AG04449 (cell line): Measurements from ENCODE around the gene ETV1.

Source experiments
- CTCF ChIA-PET: fragments of 350-600 bp; formaldehyde crosslinking; extraction: SDS; loops from one replicate; lab custom pipeline; 2021; ENCODE audit warnings: antibody characterized with exemption; lab: Yijun Ruan, JAX
- POLR2A ChIA-PET: fragments of 400-600, 350-600 bp; formaldehyde crosslinking; extraction: SDS; loops from one replicate; lab custom pipeline; 2020; ENCODE audit warnings: antibody characterized with exemption, inconsistent platforms; lab: Yijun Ruan, JAX
- DNase-seq: peaks from one replicate; pipeline ENCODE4 v3.0.0-alpha.2; 2010; ENCODE audit warnings: low read depth, low spot score
- H3K4me3 ChIP-seq: 2 replicates; pipeline ENCODE4 v1.5.1; 2011; ENCODE audit warnings: low read depth, mild to moderate bottlenecking, control low read depth, low read length
- TF ChIP-seq, protein P1 (sequence below): IDR thresholded peaks from one replicate; pipeline ENCODE4 v1.5.1; 2011; ENCODE audit warnings: mild to moderate bottlenecking, moderate library complexity, low read length, control low read depth, inconsistent platforms; ENCODE audit not compliant: insufficient read depth; ENCODE audit errors: missing control alignments

The ETV1 gene

DNA sequence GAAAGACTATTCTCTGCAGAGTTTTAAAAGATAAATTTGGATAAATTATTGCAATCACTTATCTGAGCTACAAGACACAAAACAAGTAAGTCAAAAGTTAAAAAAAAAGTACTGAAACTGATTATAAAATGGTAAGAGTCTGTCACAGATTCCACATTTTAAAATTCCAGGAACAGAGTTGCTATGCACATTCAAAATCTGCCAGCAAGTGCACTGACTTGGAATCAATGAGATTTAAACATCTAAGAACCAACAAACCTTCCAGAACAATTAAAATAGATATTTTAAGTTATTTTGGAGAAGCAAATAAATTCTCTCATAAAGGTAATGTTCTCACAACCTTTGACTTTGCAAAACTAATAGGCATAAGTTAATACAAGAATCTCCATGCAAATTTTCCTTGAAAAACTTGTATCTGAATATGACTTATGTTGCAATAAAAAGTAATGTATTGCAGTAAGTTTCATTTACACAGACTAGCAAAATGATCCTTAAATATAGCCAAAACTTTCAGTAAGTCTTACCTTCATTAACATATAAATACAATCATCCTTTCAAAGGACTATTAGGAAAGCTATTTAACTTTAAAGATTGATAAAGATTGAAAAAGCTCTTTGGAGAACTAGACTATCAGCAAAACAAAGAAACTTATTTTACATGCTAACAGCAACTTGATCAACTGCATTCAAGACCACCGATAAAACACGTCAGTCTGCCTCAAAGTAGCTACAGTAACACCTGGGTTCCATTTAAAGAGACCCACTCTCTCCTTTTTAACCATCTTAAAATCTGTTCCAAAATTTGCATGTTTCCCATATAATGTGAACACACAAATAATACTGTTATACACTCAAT, 4.4 kb downstream of the ETV1 start:
- no peak overlapping the region for H3K4me3 ChIP-seq
- TF ChIP-seq, protein P1, sequence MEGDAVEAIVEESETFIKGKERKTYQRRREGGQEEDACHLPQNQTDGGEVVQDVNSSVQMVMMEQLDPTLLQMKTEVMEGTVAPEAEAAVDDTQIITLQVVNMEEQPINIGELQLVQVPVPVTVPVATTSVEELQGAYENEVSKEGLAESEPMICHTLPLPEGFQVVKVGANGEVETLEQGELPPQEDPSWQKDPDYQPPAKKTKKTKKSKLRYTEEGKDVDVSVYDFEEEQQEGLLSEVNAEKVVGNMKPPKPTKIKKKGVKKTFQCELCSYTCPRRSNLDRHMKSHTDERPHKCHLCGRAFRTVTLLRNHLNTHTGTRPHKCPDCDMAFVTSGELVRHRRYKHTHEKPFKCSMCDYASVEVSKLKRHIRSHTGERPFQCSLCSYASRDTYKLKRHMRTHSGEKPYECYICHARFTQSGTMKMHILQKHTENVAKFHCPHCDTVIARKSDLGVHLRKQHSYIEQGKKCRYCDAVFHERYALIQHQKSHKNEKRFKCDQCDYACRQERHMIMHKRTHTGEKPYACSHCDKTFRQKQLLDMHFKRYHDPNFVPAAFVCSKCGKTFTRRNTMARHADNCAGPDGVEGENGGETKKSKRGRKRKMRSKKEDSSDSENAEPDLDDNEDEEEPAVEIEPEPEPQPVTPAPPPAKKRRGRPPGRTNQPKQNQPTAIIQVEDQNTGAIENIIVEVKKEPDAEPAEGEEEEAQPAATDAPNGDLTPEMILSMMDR, result no peak
- DNase-seq, result no peak
- CTCF ChIA-PET, result no interaction called here
- POLR2A ChIA-PET, result no interaction called here

- POLR2A ChIA-PET, result no interaction called here
- H3K4me3 ChIP-seq, result no peak overlapping the region
- TF ChIP-seq, protein P1, result no peak
- CTCF ChIA-PET, result no interaction called here
- no peak for DNase-seq
Observed at GRCh38 chr7:13984061-13984460, 5.4 kb downstream of the ETV1 start.

- TF ChIP-seq, protein P1, result no peak
- no peak overlapping the region for H3K4me3 ChIP-seq
- ChIA-PET POLR2A (no interaction called here), CTCF (no interaction called here)
- DNase-seq, result no peak
Observed at GRCh38 chr7:13982940-13983677, 6.4 kb downstream of the ETV1 start.

DNA sequence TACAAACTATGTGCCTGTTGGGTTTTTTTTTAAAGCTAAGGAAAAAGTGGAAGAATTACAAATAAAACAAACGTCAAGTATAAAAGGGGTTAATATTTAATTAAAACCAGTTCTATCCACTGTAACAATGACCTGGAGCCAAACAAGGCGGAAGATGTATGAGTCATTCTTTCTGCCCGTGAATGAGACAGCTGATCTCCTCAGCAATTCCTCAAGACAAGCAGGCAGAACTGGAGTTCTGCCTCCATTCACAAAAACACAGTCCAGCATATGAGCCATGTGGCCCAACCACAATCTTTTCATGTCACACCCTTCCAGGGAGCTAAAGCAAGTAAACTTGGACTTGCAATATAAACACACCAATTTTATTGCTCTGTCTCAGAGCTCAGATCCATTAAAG, 8.4 kb downstream of the ETV1 start:
- peak; percentile 80 for DNase-seq
- TF ChIP-seq, protein P1, result no peak
- ChIA-PET POLR2A (interaction anchor here (0.9 to 2.0 kb wide), 4 partner anchors 10 to 61 kb away, joined by 3 to 9 read pairs (median 3); no protein-coding TSS in a partner anchor), CTCF (interaction anchor here (4.3 kb wide), 1 partner anchor 10 kb away, joined by 32 read pairs; the partner anchor contains the start of gene ETV1)
- no peak overlapping the region for H3K4me3 ChIP-seq

DNA sequence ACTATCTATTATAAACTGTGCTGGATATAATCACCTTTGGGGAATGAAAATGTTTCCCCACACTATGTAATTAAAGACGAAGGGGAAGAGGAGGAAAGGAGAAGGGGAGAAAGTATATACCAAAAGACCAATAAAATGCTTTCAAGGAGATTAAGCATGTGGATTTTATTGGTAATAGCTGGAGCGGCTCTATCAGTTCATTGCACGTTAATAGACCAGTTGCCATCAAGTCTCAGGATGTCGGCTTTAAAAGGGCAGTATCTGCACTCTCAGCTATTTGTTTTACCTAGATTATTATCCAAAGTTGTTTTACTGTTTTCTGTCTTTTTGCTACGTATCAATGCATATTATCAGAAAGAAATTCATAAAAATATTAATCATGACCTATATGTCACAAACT, 9.0 kb downstream of the ETV1 start:
- TF ChIP-seq, protein P1, result no peak
- POLR2A ChIA-PET, result interaction anchor here (0.8 to 2.0 kb wide), 4 partner anchors 9 to 60 kb away, joined by 3 to 9 read pairs (median 3); partner anchors contain the start of gene ETV1
- no peak overlapping the region for H3K4me3 ChIP-seq
- CTCF ChIA-PET, result interaction anchor here (4.3 kb wide), 1 partner anchor 10 kb away, joined by 32 read pairs; the partner anchor contains the start of gene ETV1
- DNase-seq, result no peak
